ENCODE data around the gene APC2.

The APC2 gene

DNA sequence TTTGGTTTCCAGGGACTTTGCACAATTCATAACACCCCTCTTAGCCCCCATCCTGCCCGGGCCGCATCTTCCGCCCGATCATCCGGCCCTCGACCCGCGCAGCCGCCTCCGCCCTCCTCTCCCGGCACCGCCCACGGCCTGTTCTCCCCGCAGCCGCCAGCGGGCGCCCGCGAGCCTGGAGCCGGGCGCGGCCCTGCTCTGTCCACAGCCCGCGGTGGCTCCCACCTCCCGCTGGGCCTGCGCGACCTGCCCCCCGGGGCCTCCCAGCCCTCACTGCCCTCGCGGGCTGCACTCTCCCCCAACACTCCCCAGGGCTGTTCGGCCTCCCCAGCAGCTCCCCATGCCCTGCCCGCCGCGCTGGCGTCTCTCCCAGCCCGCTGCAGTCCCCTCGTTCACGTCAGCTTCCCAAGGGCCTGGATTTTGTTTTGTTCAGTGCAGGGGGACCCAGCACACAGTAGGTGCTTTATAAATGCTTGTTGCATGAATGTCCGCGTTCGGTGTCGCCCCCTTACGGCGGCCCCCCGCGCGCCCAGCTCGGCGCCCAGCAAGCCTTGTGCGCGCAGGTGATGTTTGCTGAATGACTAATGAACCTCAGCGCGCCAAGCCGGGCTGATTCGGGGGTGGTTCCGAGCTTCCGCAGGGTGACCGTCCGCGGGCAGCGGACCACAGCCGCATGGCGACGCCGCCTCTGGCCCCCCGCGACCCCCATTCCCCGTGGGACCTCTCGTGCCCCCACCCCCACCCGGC is 4.6 kb upstream of the APC2 start:
- Histone ChIP-seq H3K9me3 (ENCODE audit: control insufficient read depth in 1 of 2, low read length in 2 of 2) (no peaks in the 10 kb centered on the region), H3K4me1 (ENCODE audit: control insufficient read depth in 1 of 2, insufficient read depth in 2 of 2, low read length in 2 of 2) (peaks cover 0 to 32% of the 10 kb centered on the region in 2 donors), H3K36me3 (ENCODE audit: control insufficient read depth in 1 of 2, insufficient read depth in 2 of 2, low read length in 2 of 2) (peaks cover 16 to 19% of the 10 kb centered on the region in 2 donors), H3K27me3 (ENCODE audit: low read depth, low read length) (peaks cover 31% of the 10 kb centered on the region), H3K4me3 (ENCODE audit: low read depth in 1 of 2, low read length in 2 of 2) (peak overlapping the region; percentile 11 to 63), H3K27ac (ENCODE audit: low read length) (no peak overlapping the region)

DNA sequence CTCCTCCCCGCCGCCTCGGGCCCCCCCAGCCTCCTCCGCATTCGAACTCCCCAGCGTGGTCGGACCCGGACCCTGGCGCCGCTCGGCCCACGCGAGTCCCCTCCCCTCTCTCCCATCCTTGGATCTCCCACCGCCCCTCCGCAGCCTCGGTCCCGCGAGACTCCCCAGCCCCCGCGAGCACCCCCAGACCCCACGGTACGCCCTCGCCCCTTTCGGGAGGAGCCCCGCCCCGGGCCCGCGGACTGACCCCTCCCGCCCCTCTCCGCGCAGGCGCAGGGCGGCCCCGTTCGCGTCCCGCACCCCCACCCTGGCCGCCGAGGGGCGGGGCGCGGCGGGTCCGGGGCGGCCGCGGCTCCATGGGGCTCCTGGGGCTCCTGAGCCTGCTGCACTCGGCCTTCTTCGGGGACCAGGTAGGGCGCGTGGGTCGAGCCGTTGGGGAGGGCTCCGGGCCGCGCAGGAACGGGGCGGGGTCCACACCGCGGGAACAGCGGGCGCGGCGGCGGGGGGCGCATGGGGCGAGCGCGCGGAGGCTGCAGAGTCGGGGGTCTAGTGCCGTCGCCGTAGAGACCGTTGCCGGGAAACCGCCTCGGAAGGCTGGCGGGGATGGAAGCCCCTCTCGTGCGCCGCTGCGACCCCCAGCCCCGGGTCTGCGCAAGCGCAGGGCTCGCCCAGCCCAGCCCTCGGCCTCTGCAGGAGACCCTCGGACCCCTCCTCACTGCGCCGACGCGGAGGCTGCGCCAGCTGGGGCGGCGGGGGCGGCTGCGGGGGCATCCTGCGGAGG is 3.8 kb upstream of the APC2 start:
- peaks cover 0 to 26% of the 10 kb centered on the region in 2 donors for H3K4me1 ChIP-seq (ENCODE audit: control insufficient read depth in 1 of 2, insufficient read depth in 2 of 2, low read length in 2 of 2)
- no peak overlapping the region for H3K27ac ChIP-seq (ENCODE audit: low read length)
- peaks cover 11 to 12% of the 10 kb centered on the region in 2 donors for H3K36me3 ChIP-seq (ENCODE audit: control insufficient read depth in 1 of 2, insufficient read depth in 2 of 2, low read length in 2 of 2)
- H3K9me3 ChIP-seq (ENCODE audit: control insufficient read depth in 1 of 2, low read length in 2 of 2): no peaks in the 10 kb centered on the region
- H3K4me3 ChIP-seq (ENCODE audit: low read depth in 1 of 2, low read length in 2 of 2): peak overlapping the region in 1 of 2 donors; percentile 63
- peaks cover 39% of the 10 kb centered on the region for H3K27me3 ChIP-seq (ENCODE audit: low read depth, low read length)

GRCh38 chr19:1446713-1447481 is 3.0 kb upstream of the APC2 start:
- Histone ChIP-seq H3K27me3 (ENCODE audit: low read depth, low read length) (peaks cover 46% of the 10 kb centered on the region), H3K27ac (ENCODE audit: low read length) (no peak overlapping the region), H3K4me1 (ENCODE audit: control insufficient read depth in 1 of 2, insufficient read depth in 2 of 2, low read length in 2 of 2) (peaks cover 0 to 26% of the 10 kb centered on the region in 2 donors), H3K9me3 (ENCODE audit: control insufficient read depth in 1 of 2, low read length in 2 of 2) (no peaks in the 10 kb centered on the region), H3K4me3 (ENCODE audit: low read depth in 1 of 2, low read length in 2 of 2) (peak overlapping the region in 1 of 2 donors; percentile 63), H3K36me3 (ENCODE audit: control insufficient read depth in 1 of 2, insufficient read depth in 2 of 2, low read length in 2 of 2) (peaks cover 4 to 6% of the 10 kb centered on the region in 2 donors)

- Histone ChIP-seq H3K9me3 (ENCODE audit: control insufficient read depth in 1 of 2, low read length in 2 of 2) (no peaks in the 10 kb centered on the region), H3K27me3 (ENCODE audit: low read depth, low read length) (peaks cover 51% of the 10 kb centered on the region), H3K4me1 (ENCODE audit: control insufficient read depth in 1 of 2, insufficient read depth in 2 of 2, low read length in 2 of 2) (peaks cover 0 to 26% of the 10 kb centered on the region in 2 donors), H3K4me3 (ENCODE audit: low read depth in 1 of 2, low read length in 2 of 2) (no peak overlapping the region), H3K27ac (ENCODE audit: low read length) (no peak overlapping the region), H3K36me3 (ENCODE audit: control insufficient read depth in 1 of 2, insufficient read depth in 2 of 2, low read length in 2 of 2) (no peaks in the 10 kb centered on the region)
These were observed 2.4 kb upstream of the APC2 start for GRCh38 chr19:1447504-1447903.

GRCh38 chr19:1447944-1448343 is 2.0 kb upstream of the APC2 start:
- peaks cover 0 to 30% of the 10 kb centered on the region in 2 donors for H3K4me1 ChIP-seq (ENCODE audit: control insufficient read depth in 1 of 2, insufficient read depth in 2 of 2, low read length in 2 of 2)
- H3K4me3 ChIP-seq (ENCODE audit: low read depth in 1 of 2, low read length in 2 of 2): no peak overlapping the region

DNA sequence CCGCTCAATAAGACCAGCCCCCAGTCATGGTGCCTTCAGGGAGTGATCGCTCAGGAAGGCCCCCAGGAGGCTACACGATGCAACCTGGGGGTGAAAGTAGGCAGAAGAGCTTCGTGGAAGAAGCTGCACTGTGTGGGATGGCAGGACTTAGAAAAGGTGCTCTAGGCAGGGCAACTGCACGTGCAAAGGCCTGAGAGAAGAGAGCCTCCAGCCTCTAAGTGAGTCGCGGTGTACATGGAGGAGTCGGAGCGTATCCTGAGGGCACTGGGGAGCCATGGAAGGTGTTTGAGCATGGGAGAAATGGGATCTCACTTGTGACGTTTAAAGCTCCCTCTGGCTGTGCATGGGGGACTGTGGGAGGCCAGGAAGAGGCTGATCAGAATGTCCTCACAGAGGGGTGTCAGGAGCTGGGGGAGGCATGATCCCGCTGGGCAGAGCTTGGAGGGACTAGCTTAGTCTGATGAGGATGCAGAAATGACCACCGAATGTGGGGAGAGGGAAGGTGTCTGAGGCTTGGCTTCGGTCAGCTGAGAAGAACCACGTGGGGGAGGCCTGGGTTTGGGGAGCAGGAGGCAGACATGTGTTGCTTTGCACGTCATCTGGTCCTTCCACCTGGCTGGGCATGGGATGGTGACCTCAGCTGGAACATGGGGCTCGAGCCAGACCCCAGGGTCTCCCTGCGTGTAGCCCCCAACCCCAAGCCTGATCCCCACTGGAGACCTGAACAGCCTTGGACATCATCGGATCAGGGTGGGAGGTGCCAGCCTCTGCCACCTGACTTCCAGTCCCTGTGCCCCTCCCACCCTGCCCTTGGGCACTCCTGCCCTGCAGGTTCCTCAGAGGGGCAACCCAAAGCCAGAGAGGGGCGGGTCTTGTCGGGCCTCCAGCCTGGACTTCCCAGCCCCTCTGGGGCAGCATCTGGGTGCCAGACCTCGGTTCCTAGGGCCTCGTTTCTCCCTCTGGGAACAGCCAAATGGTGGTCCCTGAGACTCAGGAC is 1.1 kb downstream of the APC2 start:
- no peaks in the 10 kb centered on the region for H3K9me3 ChIP-seq (ENCODE audit: control insufficient read depth in 1 of 2, low read length in 2 of 2)
- peaks cover 0 to 38% of the 10 kb centered on the region in 2 donors for H3K4me1 ChIP-seq (ENCODE audit: control insufficient read depth in 1 of 2, insufficient read depth in 2 of 2, low read length in 2 of 2)
- H3K27ac ChIP-seq (ENCODE audit: low read length): no peak overlapping the region
- peaks cover 56% of the 10 kb centered on the region for H3K27me3 ChIP-seq (ENCODE audit: low read depth, low read length)
- H3K4me3 ChIP-seq (ENCODE audit: low read depth in 1 of 2, low read length in 2 of 2): no peak overlapping the region
- no peaks in the 10 kb centered on the region for H3K36me3 ChIP-seq (ENCODE audit: control insufficient read depth in 1 of 2, insufficient read depth in 2 of 2, low read length in 2 of 2)

More at GRCh38 chr19:1447944-1448343, 2.0 kb upstream of the APC2 start:
- no peaks in the 10 kb centered on the region for H3K36me3 ChIP-seq (ENCODE audit: control insufficient read depth in 1 of 2, insufficient read depth in 2 of 2, low read length in 2 of 2)
- H3K27ac ChIP-seq (ENCODE audit: low read length): no peak overlapping the region
- no peaks in the 10 kb centered on the region for H3K9me3 ChIP-seq (ENCODE audit: control insufficient read depth in 1 of 2, low read length in 2 of 2)
- peaks cover 56% of the 10 kb centered on the region for H3K27me3 ChIP-seq (ENCODE audit: low read depth, low read length)

DNA sequence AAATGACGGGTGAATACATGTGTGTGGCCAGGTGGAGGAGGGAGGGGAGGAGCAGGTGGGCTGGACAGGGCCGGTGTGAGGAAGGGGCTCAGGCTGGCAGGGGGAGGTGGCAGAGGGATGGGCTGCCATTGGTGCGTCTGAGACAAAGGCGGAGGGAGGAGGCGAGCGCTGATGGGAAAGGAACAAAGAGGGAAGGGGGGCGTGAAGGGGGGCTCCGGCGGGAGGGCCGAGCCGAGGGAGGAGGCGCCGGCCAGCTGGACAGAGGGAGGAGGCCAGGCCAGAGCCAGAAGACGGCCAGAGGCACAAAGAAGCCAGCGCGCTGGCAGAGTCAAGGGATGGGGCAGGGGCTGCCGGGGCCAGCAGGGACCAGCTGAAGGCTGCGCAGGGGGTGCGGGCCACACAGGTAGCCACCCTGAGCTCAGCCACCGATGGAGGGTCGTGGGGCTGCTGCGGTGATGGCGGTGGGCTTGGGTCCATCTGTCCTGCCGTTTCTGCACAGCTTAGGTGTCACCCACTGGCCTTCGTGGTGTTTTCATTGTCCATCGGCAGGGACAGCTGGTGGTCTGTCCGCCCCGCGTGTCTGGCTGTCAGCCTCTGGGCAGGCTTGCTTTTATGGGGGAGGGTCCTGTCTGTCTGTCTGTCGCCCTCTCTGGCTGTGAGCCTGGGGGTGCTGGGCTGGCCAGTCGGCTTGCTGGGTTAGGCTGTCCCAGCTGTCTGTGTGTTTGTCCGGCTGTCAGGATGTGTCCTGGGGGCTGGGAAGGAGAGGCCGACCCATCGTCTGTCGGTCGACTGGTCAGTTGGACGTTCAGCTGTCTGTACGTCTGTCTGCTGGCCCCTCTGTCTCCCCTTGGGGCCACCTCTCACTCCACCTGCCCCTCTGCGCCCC is 2.2 kb downstream of the APC2 start:
- Histone ChIP-seq H3K9me3 (ENCODE audit: control insufficient read depth in 1 of 2, low read length in 2 of 2) (no peaks in the 10 kb centered on the region), H3K4me1 (ENCODE audit: control insufficient read depth in 1 of 2, insufficient read depth in 2 of 2, low read length in 2 of 2) (peaks cover 0 to 38% of the 10 kb centered on the region in 2 donors), H3K27me3 (ENCODE audit: low read depth, low read length) (peaks cover 59% of the 10 kb centered on the region), H3K36me3 (ENCODE audit: control insufficient read depth in 1 of 2, insufficient read depth in 2 of 2, low read length in 2 of 2) (no peaks in the 10 kb centered on the region), H3K27ac (ENCODE audit: low read length) (no peak overlapping the region), H3K4me3 (ENCODE audit: low read depth in 1 of 2, low read length in 2 of 2) (no peak overlapping the region)

- no peak overlapping the region for H3K27ac ChIP-seq (ENCODE audit: low read length)
- H3K4me1 ChIP-seq (ENCODE audit: control insufficient read depth in 1 of 2, insufficient read depth in 2 of 2, low read length in 2 of 2): peaks cover 0 to 38% of the 10 kb centered on the region in 2 donors
- H3K9me3 ChIP-seq (ENCODE audit: control insufficient read depth in 1 of 2, low read length in 2 of 2): no peaks in the 10 kb centered on the region
- peaks cover 56% of the 10 kb centered on the region for H3K27me3 ChIP-seq (ENCODE audit: low read depth, low read length)
- H3K36me3 ChIP-seq (ENCODE audit: control insufficient read depth in 1 of 2, insufficient read depth in 2 of 2, low read length in 2 of 2): no peaks in the 10 kb centered on the region
- H3K4me3 ChIP-seq (ENCODE audit: low read depth in 1 of 2, low read length in 2 of 2): no peak overlapping the region
These were observed 3.0 kb downstream of the APC2 start for GRCh38 chr19:1452802-1453524.

DNA sequence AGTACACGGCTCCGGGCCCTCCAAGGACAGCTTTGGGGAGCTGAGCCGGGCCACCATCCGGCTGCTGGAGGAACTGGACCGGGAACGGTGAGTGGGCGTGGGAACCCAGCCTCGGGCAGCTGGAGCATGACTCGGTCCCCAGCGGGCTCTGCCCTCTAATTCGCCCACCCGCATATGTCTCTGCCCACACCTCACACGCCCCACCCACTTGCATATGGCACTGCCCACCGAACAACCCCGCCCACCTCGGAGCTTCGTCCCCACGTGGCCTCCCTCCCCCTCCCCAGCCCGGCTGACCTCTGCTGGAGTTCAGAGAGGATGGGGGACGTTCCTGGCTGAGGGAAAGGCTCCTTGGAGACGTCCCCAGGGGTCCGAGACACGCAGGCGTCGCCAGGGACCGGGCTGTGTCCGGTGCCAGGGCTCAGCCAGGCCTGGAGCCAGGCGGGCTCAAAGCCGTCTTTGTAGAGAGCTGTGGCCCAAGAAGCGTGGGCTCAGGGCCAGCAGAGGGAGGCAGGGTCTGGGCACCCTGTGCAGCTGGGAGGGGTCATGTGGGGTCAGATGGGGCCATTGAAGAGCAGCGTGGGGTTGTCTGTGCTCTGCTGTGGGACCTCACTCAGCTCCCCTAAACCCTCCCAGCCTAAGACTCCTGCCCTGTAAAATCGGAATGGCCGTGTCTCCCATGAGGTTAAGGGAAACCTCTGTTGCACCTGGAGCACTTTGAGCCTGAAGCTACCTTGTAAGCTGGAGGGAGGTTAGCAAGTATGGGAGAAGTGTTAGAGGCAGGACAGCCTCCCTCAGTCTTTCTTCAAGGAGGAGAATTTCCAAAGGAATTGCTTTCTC is 3.8 kb downstream of the APC2 start:
- H3K27me3 ChIP-seq (ENCODE audit: low read depth, low read length): peaks cover 55% of the 10 kb centered on the region

More for the DNA sequence above, 3.8 kb downstream of the APC2 start:
- Histone ChIP-seq H3K36me3 (ENCODE audit: control insufficient read depth in 1 of 2, insufficient read depth in 2 of 2, low read length in 2 of 2) (no peaks in the 10 kb centered on the region), H3K9me3 (ENCODE audit: control insufficient read depth in 1 of 2, low read length in 2 of 2) (no peaks in the 10 kb centered on the region), H3K4me3 (ENCODE audit: low read depth in 1 of 2, low read length in 2 of 2) (no peak overlapping the region), H3K4me1 (ENCODE audit: control insufficient read depth in 1 of 2, insufficient read depth in 2 of 2, low read length in 2 of 2) (peaks cover 0 to 38% of the 10 kb centered on the region in 2 donors), H3K27ac (ENCODE audit: low read length) (no peak overlapping the region)

All from muscle layer of duodenum (tissue), 2 donors.